ENCODE measurements around the gene RAP1GAP2.

RAP1GAP2 gene

DNA sequence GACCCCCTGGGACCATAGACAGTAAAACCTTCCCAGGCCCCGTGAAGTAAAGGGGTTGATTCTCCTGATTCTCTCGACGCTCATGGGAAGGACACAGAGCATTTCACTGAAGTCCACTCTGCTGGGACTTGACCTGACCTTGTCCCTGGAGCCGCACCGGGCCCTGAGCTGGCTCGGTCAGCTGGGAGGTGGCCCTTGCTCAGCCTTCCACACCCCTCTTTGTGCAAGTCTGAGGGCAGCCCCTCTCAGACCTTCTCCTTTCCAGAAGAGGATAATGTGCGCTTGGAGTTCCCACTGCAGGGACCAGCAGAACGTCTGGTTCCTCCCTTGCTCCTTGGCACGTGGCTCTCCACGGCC is 115.5 kb downstream of the RAP1GAP2 start:
- DNase-seq (ENCODE audit: low read depth) = no peak

DNA sequence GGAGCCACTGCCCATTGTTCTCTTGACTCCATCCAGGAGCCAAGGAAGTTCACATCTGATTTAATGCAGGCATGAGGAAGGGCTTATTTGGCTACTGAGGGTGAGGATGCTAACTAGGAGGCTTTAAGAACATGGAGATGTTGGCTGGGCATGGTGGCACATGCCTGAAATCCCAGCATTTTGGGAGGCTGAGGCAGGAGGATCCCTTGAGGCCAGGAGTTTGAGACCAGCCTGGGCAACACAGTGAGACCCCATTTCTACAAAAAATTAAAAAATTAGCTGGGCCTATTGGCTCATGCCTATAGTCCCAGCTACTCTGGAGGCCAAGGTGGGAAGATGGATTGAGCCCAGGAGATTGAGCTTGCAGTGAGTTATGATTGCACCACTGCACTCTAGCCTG is 116.5 kb downstream of the RAP1GAP2 start:
- DNase-seq (ENCODE audit: low read depth) = no peak

DNA sequence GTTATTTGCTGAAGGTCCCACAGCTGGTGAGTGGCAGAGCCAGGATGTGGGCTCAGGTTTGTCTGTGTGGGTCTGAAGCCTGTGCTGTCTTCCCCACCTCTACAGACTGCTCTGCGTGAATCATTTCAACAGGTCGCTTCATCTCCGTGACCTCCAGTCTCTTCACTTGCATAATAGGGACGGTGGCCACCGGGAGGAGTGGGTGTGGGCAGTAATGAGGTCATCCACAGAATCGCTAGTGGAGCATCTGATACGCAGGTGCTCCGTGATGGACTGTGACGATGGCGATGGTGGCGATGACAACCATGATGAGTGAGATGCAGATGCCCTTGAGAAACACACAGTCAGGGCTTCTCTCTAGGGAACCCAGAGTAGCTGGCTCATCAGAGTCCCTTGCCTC is 120.2 kb downstream of the RAP1GAP2 start:
- DNase-seq (ENCODE audit: low read depth) = no peak

DNA sequence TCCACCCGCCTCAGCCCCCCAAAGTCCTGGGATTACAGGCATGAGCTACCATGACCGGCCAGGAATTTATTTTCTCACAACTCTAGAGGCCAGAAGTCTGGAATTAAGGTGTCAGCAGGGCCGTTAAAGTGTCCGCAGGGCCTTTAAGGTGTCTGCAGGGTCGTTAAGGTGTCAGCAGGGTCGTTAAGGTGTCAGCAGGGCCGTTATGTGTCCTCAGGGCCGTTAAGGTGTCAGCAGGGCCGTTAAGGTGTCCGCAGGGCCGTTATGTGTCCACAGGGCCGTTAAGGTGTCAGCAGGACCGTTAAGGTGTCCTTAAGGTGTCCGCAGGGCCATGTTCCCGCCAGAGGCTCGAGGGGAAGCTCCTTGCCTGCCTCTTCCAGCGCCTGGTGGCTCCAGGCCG is 125.2 kb downstream of the RAP1GAP2 start:
- DNase-seq (ENCODE audit: low read depth) = no peak

DNA sequence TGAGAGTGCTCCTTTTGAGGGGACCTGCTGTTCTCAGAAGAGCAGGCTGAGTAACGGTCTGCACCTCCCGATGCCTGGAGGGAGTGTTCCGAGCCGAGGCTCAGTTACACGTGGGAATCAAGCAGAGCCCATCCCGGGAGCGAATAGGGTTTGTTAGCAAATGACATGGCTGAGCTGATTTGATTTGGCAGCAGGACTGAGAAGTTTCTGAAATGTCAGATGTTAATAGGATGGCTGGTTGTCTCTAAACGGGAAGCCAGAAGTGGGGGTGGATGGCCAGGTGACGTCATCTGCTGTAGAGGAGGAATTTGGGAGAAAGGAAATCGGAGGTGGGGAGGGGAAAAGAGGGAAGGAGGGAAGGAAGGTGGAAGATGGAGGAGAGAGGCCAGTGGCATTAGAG is 128.0 kb downstream of the RAP1GAP2 start:
- no peak for DNase-seq (ENCODE audit: low read depth)

DNA sequence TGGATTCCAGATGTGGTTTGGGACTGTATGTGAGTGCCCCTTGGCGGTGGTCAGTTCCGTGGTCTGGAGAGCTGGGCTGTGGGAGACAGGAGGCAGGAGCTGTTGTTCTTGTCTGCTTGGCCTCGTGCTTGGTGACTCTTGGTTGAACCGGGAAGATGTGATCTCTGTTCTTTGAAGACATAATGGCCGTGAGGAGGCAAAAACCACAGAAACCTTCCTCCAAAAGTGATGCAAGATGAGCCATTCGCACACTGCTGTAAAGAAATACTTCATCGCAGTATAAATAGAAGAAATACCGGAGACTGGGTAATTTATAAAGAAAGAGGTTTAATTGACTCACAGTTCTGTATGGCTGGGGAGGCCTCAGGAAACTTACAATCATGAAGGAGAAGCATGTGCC is 128.8 kb downstream of the RAP1GAP2 start:
- DNase-seq (ENCODE audit: low read depth) = no peak

DNA sequence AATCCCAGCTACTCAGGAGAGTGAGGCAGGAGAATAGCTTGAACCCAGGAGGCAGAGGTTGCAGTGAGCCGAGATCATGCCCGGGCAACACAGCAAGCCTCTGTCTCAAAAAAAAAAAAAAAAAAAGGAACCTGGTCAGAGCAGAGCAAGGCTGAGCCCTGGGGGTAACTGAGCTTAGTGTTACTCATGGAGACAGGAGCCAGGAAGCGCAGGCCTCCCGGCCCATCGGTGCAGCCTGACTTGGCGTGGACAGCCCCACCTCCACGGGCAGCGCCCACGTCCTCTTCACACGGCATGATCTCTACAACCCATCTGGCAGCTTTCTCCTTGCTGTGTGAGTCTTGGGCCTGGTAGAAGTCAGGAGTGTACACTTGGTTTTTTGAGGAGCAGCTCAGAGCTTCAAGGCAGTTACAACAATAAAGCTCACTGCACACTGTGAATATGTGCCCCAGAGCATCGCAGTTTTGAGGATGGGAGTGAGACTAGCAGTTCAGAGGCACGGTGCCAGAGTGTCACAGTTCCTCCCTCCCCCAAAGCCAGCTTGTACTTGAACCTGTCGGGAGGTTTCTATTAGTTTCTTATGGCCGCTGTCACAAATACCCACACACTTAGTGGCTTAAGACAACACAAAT is 129.9 kb downstream of the RAP1GAP2 start:
- no peak for DNase-seq (ENCODE audit: low read depth)

DNA sequence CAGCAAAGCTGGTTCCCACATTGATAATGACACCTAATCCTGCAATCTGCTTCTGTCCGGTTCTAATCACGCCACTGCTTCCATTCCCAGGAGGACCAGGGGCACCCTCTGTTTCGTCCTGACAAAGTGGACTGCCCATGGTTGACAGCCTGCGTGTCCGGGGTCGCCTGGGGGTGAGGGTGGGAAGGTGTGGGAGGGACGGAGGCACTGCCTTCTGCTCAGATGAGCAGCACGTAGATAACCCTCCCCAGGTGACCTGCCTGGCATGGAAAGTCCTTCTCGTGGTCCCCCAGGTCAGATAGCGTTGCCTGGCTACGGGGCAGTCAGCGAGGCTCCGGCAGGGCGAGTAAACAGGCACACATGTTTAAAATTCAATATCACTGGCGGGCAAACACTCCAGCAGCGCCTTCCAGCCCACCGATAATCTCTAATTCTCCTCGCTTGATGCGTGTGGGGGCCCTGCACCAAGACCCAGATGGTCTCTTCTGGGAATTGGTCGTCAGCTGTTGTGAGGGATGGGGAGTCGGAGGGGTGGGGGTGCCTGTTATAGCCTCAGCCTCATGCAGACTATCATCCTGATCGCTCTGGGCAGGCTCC is 132.2 kb downstream of the RAP1GAP2 start:
- DNase-seq (ENCODE audit: low read depth) = no peak

DNA sequence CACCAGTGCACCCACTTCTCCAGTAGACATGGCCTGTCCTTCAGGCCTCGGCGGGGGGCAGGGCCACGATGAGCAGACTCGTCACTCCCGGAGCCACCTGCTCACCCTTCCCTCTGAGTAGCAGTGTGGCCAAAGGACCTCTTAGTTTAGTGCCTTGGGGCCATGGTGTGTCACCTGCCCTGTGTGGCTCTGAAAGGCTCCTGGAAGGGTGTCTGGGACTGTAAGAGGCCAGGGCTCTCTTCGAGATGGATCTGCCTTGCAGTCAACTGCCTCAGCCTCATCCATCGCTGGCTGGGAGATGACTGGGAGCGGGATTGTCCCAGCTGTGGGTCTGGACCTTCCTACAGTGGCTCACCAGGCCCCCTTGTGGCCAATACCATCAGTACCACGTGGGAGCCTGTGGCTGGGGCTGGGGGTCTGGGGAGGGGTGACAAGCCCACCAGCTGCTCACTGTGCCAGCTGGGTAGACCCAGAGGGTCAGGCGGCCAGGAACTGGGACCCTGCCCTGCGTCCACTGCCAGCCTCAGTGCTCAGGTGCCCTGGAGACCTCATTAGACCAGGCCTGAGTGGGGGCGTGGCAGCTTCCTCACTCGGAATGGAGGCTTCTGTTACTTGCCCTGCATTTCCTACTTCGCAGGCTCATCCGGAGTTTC is 133.8 kb downstream of the RAP1GAP2 start:
- DNase-seq (ENCODE audit: low read depth) = no peak

DNA sequence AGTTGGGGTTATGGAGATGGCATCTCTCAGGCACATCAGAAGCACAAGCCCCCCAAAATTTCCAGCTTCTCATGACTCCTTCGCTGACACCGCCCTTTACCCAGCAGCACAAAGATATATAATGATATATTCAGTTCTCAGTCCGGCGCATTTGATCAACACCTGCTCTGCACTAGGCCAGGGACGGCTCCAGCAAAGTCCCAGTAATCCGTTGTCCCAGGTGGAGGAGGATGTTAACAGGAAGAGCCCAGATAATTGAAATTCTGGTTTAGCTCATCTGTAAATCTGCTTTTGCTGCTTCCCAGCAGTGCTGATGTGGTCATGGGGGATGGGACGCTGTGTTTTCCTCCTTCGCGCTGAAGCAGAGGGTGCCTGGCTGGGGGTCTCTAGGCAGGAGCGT is 135.6 kb downstream of the RAP1GAP2 start:
- no peak for DNase-seq (ENCODE audit: low read depth)

DNA sequence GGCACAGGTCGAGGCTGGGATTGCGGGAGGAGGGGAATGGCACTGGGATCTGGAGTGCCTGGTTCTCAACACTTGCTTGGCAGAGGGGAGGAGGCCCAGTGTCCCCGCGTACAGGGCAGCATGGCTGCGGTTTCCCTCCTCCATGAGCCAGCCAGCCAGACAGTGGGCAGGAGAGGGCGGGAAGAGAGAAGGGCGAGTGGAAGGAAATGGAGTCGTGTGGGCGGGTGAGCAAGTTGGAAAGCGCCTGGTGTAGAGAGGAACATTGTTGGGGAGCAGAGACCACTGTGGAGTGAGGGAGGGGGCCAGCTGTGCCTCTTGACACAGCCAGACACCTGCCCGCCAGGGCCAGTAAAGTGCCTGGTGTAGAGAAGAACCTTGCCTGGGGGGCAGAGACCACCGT is 136.7 kb downstream of the RAP1GAP2 start:
- DNase-seq (ENCODE audit: low read depth) = no peak

DNA sequence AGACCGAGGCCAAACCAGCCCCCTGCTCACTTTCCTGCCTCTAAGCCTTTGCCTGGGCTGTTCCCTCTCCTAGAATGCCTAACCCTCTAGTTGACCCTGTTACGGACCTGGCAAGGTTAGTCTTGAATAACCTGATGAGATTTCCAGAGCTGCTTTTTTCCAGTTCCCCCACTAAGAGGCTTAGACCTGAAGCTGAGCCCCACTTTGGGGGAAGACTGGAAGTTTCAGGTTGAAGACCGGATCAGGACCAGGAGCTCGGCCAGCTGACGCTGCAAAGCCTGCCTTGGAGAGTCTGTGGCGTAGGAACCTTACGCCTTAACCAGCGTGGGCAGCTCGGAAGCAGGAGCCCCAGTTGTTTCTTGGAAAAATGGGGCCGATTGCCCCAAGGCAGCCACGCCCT is 137.4 kb downstream of the RAP1GAP2 start:
- no peak for DNase-seq (ENCODE audit: low read depth)

DNA sequence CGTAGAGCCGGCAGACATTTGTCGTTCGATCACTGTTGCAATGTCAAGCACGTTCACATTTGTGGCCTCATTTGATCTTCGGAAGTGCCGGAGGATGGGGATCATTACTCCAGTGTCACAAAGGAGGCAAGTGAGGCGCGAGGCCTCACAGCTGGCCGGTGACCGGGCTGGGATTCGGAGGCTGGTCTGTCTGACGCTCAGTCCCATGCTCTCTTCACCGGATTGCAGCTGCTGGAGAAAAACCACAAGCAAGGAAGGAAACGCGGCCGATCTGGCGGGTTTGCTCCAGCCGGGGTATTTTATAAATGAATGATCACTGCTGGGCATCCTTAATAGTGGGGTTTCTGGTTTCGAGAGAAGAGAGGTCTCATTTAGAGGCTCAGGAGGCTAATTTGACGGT is 139.4 kb downstream of the RAP1GAP2 start:
- no peak for DNase-seq (ENCODE audit: low read depth)

DNA sequence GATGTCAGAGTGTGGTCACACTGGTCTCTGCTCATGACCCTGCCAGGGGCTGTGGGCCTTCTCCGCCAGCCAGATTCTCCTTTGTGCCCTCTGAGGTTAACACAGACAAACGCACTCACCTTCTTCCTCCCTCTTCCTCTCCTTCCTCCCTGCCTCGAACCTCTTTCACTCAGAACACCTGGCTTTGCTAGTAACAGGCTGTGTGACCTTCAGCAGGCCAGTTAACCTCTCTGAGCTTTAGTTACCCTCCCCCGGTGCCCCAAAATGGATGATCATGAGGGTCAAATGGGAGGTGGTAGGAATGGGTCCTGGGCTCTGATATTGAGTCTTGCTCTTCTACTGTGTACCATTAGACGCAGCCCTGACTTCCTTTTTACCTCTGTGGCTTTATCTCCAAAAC is 140.1 kb downstream of the RAP1GAP2 start:
- DNase-seq (ENCODE audit: low read depth) = no peak

DNA sequence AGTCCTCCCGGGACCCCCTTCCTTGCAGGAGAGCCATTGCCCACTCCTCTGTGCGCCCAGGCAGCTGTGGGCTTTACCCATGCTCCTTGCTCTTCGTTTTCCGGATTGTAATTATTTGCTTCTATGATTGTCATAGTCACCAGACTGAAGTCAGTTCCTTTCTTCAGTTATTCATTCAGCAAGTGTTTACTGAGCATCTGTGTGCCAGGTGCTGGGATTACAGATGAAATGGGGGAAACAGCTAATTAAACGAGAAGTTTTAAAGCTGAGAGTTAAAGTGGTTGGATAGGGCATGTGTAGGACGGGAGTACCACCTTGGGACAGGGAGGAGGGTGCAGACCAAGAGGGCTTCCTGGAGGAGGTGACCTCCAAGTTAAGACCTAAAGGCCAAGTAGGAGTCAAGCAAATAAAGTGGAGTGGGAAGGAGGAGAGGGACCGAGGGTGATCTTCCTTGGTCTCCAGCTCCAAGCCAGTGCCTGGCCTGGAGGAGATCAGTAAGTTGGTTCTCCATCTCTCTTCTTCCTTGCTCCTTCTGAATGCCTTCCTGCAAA is 140.6 kb downstream of the RAP1GAP2 start:
- DNase-seq (ENCODE audit: low read depth) = no peak

DNA sequence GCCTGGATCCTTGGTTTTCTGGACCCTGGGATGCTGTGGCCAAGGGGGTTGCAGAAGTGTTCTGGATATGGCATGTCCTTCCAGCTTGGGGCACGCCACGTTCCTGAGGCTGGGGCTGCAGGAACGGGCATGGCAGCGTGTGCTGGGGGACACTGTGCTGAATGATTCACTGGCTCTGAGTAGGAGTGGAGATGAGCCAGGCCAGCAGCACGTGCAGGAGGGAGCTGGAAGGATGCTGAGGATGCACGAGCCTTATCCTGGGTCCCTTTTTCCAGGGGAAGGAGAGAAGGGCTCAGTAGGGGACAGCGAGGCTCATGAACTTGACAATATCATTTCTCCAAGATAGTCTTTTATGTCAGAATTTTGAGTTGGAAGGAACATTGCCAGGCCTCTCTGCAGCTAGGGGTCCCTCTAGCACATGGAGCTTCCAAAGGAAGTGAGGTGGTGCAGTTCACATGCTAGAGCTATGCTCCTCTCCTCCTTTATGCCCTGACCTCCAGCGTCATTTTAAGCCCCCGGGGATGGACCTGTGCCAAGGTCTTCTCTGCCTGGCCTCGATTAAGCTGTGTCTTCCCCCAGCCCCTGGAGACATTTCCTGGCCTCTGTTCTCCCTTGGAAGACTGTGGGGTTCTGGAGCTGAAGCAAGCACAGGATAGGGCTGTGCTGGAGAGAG is 141.2 kb downstream of the RAP1GAP2 start:
- DNase-seq (ENCODE audit: low read depth) = no peak

DNA sequence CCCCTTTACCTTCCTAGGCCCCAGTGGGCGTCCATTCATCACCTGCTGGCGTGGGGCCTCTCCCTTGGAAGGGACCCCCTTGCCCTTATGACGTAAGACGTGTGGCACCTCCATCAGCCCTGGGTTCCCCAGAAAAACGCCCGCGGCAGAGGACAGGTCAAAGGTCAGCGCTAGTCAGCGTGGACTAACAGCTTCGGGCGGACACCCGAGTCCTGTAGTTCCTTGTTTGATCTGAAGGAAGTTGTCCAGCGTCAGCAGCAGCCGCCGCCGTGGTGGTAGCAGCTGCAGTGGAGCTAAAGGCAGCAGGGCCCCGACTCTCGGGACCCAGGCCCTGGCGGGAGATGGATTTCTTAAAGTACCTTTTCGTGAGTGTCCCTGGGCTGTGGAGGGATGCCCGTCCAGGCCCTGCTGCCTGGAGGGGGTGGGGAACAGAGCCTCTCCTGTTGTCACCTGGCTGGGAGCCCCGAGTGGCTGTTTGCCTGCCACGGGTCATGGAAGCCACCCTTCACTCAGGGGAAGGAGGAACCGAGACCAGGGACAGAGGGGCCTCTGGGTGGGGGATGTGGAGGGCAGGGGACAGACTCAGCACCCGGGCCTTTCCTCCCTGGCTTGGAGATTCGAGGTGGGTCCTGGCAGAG is 143.6 kb downstream of the RAP1GAP2 start:
- DNase-seq (ENCODE audit: low read depth) = no peak

DNA sequence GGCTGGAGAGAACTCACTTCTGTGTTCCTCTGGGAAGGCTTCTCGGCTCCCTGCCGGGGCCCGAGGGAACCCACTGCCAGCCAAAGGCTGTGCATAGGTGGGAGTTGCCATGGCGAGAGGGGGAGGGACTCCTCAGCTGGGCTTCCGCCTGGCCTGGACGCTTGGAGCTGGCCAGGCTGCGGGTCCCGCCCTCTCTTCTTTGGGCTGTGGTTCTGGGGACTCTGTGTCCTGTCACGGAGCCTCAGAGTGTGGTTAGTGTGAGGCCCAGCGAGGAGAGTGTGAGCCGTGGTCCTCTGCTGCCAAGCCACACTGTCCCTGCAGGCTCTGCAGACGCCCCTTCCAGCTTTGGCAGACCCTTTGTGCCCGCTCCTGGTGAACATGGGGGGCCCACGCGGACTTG is 144.1 kb downstream of the RAP1GAP2 start:
- DNase-seq (ENCODE audit: low read depth) = no peak

DNA sequence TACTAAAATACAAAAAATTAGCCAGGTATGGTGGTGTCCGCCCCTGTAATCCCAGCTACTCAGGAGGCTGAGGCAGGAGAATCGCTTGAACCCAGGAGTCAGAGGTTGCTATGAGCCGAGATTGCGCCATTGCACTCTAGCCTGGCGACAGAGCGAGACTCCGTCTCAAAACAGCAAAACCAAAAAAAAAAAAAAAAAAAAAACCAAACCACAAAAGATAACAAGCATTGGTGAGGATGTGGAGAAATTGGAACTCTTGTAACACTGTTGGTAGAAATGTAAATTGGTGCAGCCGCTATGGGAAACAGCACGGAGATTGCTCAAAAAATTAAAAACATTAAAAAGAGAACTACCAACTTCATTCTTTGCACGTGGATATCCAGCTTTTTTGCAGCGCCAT is 147.7 kb downstream of the RAP1GAP2 start:
- DNase-seq (ENCODE audit: low read depth) = no peak

DNA sequence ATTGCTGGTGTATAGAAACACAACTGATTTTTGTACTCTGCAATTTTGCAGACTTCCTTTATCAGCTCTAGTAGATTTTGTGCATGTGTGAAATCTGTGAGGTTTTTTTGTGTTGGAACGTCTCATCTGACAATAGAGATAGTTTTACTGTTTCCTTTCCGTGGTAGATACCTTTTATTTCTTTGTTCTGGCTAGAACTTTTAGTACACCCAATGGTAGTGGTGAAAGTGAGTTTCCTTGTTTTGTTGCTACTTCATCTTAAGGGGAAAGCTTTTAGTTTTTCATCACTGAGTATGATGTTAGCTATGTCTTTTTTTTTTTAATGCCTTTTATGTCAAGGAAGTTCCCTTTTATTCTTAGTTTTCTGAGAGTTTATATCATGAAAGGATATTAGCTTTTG is 149.1 kb downstream of the RAP1GAP2 start:
- DNase-seq (ENCODE audit: low read depth) = no peak

DNA sequence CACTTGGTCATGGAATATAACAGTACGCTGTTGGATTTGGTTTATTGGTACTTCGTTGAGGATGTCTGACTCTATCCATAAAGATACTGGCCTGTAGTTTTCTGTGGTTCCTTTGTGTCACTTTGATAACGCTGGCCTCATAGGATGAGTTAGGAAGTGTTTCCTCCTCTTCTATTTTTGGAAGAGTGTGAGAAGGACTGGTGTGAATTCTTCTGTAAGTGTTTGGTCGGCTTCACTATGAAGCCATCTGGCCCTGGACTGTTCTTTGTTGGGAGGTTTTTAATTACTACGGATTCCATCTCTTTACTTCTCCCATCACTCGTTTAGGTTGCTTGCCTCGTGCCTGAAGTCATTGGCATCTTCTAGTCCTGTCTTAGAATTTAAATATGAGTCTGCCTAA is 149.9 kb downstream of the RAP1GAP2 start:
- DNase-seq (ENCODE audit: low read depth) = no peak

DNA sequence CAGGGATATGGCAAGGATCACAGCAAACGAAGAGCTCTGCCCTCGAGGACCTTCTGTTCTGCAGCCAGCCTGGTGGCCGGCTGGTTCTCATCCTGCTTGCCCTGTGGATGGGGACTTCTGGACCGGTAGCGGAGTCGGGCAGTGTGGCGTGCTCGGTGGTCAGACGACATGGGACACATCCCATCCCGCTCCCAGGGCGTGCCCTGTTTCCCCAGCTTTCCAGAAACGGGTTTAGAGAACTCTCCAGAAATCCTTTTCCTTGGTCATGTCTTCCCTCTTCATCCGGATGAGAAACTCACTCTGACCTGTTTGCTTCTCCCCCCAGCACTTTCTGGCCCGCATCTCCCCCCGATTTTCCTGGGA is 151.3 kb downstream of the RAP1GAP2 start:
- no peak for DNase-seq (ENCODE audit: low read depth)

Measured in stimulated activated CD4-positive, alpha-beta T cell treated with anti-CD3 and anti-CD28 coated beads, Interleukin-2, amount 100 ng/mL, for 4 hours (primary cell).